PFSK-1 (cell line): ENCODE results near the gene BRPF3.

Source experiments
- POLR2AphosphoS5 ChIP-seq: IDR thresholded peaks from 2 replicates; pipeline ENCODE4 v1.6.1; 2012; ENCODE audit warnings: low read depth, mild to moderate bottlenecking, control low read depth, low read length, moderate library complexity
- SIN3A ChIP-seq: IDR thresholded peaks from 2 replicates; pipeline ENCODE4 v1.6.1; 2012; ENCODE audit warnings: mild to moderate bottlenecking, low read length, moderate library complexity, borderline replicate concordance; ENCODE audit not compliant: insufficient read depth
- TAF1 ChIP-seq: IDR thresholded peaks from 2 replicates; pipeline ENCODE4 v1.6.1; 2012; ENCODE audit warnings: low read length, control low read depth, borderline replicate concordance; ENCODE audit not compliant: insufficient read depth
- TF ChIP-seq, protein P1 (sequence below), 2 experiments: IDR thresholded peaks; 2 replicates each; pipeline versions ENCODE4 v1.6.1 to v1.8.0; 2011 to 2012; ENCODE audit warnings: low read depth in 2 of 2, low read length in 2 of 2, control low read depth in 1 of 2, inconsistent platforms in 1 of 2, mild to moderate bottlenecking in 1 of 2, moderate library complexity in 1 of 2; ENCODE audit not compliant: insufficient read depth in 1 of 2

DNA sequence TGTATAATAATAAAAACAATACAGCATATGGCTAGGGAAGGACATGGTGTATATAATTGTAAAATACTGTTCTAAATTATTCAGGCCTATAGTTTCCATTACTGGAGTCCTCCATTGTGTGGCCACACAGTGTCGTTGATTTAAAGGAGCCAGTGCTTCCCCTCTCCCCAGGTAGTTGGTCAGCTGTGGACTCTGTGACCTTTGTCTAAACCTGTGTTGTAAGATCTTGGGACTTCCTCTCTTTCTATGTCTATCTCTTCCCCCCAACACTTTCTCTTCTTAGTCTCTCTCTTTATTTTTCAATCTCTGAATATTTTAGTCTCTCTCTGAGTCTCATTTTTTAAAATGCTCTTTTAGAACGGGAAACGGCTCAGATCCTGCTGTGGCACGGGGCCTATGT is 35.6 kb downstream of the BRPF3 start:
- no peak for TF ChIP-seq SIN3A
- no peak for TF ChIP-seq POLR2AphosphoS5
- TF ChIP-seq TAF1: no peak
- TF ChIP-seq, protein P1, sequence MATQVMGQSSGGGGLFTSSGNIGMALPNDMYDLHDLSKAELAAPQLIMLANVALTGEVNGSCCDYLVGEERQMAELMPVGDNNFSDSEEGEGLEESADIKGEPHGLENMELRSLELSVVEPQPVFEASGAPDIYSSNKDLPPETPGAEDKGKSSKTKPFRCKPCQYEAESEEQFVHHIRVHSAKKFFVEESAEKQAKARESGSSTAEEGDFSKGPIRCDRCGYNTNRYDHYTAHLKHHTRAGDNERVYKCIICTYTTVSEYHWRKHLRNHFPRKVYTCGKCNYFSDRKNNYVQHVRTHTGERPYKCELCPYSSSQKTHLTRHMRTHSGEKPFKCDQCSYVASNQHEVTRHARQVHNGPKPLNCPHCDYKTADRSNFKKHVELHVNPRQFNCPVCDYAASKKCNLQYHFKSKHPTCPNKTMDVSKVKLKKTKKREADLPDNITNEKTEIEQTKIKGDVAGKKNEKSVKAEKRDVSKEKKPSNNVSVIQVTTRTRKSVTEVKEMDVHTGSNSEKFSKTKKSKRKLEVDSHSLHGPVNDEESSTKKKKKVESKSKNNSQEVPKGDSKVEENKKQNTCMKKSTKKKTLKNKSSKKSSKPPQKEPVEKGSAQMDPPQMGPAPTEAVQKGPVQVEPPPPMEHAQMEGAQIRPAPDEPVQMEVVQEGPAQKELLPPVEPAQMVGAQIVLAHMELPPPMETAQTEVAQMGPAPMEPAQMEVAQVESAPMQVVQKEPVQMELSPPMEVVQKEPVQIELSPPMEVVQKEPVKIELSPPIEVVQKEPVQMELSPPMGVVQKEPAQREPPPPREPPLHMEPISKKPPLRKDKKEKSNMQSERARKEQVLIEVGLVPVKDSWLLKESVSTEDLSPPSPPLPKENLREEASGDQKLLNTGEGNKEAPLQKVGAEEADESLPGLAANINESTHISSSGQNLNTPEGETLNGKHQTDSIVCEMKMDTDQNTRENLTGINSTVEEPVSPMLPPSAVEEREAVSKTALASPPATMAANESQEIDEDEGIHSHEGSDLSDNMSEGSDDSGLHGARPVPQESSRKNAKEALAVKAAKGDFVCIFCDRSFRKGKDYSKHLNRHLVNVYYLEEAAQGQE (IDR thresholded peaks at IDR 0.05; ENCODE audit: insufficient read depth in 1 of 2, low read depth in 2 of 2, low read length in 2 of 2): no peak
